HEK293 (cell line): Measurements from ENCODE around the gene PDCD4.

Experiments
- CTCF ChIA-PET: fragments of 350-600 bp; formaldehyde crosslinking; extraction: SDS; loops from one replicate; lab custom pipeline; 2021; ENCODE audit warnings: antibody characterized with exemption; lab: Yijun Ruan, JAX
- POLR2A ChIA-PET: fragments of 300-600 bp; formaldehyde crosslinking; extraction: SDS; loops from one replicate; lab custom pipeline; 2020; ENCODE audit warnings: antibody characterized with exemption, inconsistent platforms; lab: Yijun Ruan, JAX
- H3K27ac ChIP-seq: fragments of 200-500 bp; sonication (Bioruptor generic); 2 replicates; pipeline ENCODE4 v1.5.1; 2014; ENCODE audit warnings: low read depth, low read length, control low read depth, inconsistent platforms; ENCODE audit errors: extremely low read depth
- H3K36me3 ChIP-seq, 2 experiments: fragments of 200-500 bp in 1 of 2; sonication (Bioruptor generic) in 1 of 2; 1 replicate in 1 of 2; 2 replicates in 1 of 2; pipeline ENCODE4 v1.5.1; 2014 to 2017; ENCODE audit warnings: inconsistent platforms in 2 of 2, low read length in 2 of 2; ENCODE audit not compliant: control insufficient read depth in 2 of 2, insufficient read depth in 1 of 2
- H3K4me1 ChIP-seq: fragments of 200-500 bp; sonication (Bioruptor generic); 2 replicates; pipeline ENCODE4 v1.5.1; 2014; ENCODE audit warnings: mild to moderate bottlenecking, low read length, inconsistent platforms; ENCODE audit not compliant: control insufficient read depth, insufficient read depth
- H3K4me3 ChIP-seq: 2 replicates; pipeline ENCODE4 v1.5.1; 2011; ENCODE audit warnings: low read depth, mild to moderate bottlenecking, control low read depth, low read length, moderate library complexity
- H3K9me3 ChIP-seq: fragments of 200-500 bp; sonication (Bioruptor generic); 2 replicates; pipeline ENCODE4 v1.5.1; 2014; ENCODE audit warnings: low read depth, low read length, inconsistent platforms; ENCODE audit not compliant: control insufficient read depth, insufficient read depth
- BCL11B ChIP-seq: fragments of 450-650 bp; formaldehyde crosslinking; IDR thresholded peaks from 2 replicates; pipeline ENCODE4 v1.5.1; 2016; ENCODE audit warnings: low read depth, missing biosample characterization, missing genetic modification characterization
- HOXD13 ChIP-seq: sonication (generic); formaldehyde crosslinking; IDR thresholded peaks from 2 replicates; pipeline ENCODE4 v1.8.0; 2022; ENCODE audit warnings: missing genetic modification reagents, borderline replicate concordance
- IKZF3 ChIP-seq: fragments of 450-650 bp; IDR thresholded peaks from 2 replicates; pipeline ENCODE4 v1.5.0; 2018; ENCODE audit warnings: missing biosample characterization, mild to moderate bottlenecking, missing genetic modification characterization, moderate library complexity
- PRDM1 ChIP-seq: fragments of 450-650 bp; formaldehyde crosslinking; IDR thresholded peaks from 2 replicates; pipeline ENCODE4; 2016; ENCODE audit warnings: missing biosample characterization, missing genetic modification characterization
- PRDM6 ChIP-seq: fragments of 450-650 bp; formaldehyde crosslinking; IDR thresholded peaks from 2 replicates; pipeline ENCODE4 v1.5.1; 2017; ENCODE audit warnings: missing biosample characterization, missing genetic modification characterization
- RBAK ChIP-seq: fragments of 450-650 bp; formaldehyde crosslinking; IDR thresholded peaks from 2 replicates; pipeline ENCODE4 v1.5.1; 2016; ENCODE audit warnings: missing biosample characterization, missing genetic modification characterization
- REST ChIP-seq: fragments of 450-650 bp; formaldehyde crosslinking; IDR thresholded peaks from 2 replicates; pipeline ENCODE4 v1.5.1; 2016; ENCODE audit warnings: missing biosample characterization, missing genetic modification characterization
- ZFP37 ChIP-seq: fragments of 450-650 bp; formaldehyde crosslinking; IDR thresholded peaks from 2 replicates; pipeline ENCODE4 v1.5.1; 2016; ENCODE audit warnings: missing biosample characterization, missing genetic modification characterization
- ZNF404 ChIP-seq: fragments of 450-650 bp; formaldehyde crosslinking; IDR thresholded peaks from 2 replicates; pipeline ENCODE4 v1.5.1; 2017; ENCODE audit warnings: missing biosample characterization, missing genetic modification characterization
- ZNF548 ChIP-seq: fragments of 450-650 bp; formaldehyde crosslinking; IDR thresholded peaks from 2 replicates; pipeline ENCODE4 v1.5.1; 2016; ENCODE audit warnings: missing biosample characterization, missing genetic modification characterization
- ZNF558 ChIP-seq: fragments of 450-650 bp; formaldehyde crosslinking; IDR thresholded peaks from 2 replicates; pipeline ENCODE4 v1.5.1; 2016; ENCODE audit warnings: missing biosample characterization, missing genetic modification characterization
- ZNF664 ChIP-seq: fragments of 450-650 bp; formaldehyde crosslinking; IDR thresholded peaks from 2 replicates; pipeline ENCODE4 v1.5.1; 2016; ENCODE audit warnings: missing biosample characterization, missing genetic modification characterization
- ZNF670 ChIP-seq: fragments of 450-650 bp; formaldehyde crosslinking; IDR thresholded peaks from 2 replicates; pipeline ENCODE4 v1.5.1; 2016; ENCODE audit warnings: missing biosample characterization, missing genetic modification characterization, low read depth
- ZNF677 ChIP-seq: fragments of 450-650 bp; IDR thresholded peaks from 2 replicates; pipeline ENCODE4 v1.5.0; 2018; ENCODE audit warnings: missing biosample characterization, mild to moderate bottlenecking, missing genetic modification characterization, moderate library complexity
- ZSCAN4 ChIP-seq: fragments of 450-650 bp; formaldehyde crosslinking; IDR thresholded peaks from 2 replicates; pipeline ENCODE4 v1.5.1; 2017; ENCODE audit warnings: missing biosample characterization, missing genetic modification characterization

PDCD4 gene

GRCh38 chr10:110881905-110882304 lies 10.2 kb downstream of the PDCD4 start:
- POLR2A ChIA-PET, result no interaction called here
- Histone ChIP-seq H3K27ac (no peak overlapping the region), H3K36me3 (peaks cover 63 to 72% of the 10 kb centered on the region in 2 experiments), H3K4me3 (no peak overlapping the region), H3K4me1 (no peaks in the 10 kb centered on the region), H3K9me3 (no peaks in the 10 kb centered on the region)
- TF ChIP-seq ZNF670 (no peak), HOXD13 (CRISPR knock-in tag) (no peak), ZNF677 (tag by site-specific recombination) (no peak), PRDM6 (tag by site-specific recombination) (peak; percentile 66), ZSCAN4 (no peak)
- CTCF ChIA-PET, result interaction anchor here (0.6 to 2.3 kb wide), 6 partner anchors 11 to 193 kb away, joined by 3 to 8 read pairs (median 3); no protein-coding TSS in a partner anchor

- no peaks in the 10 kb centered on the region for H3K4me1 ChIP-seq
- ChIA-PET CTCF (interaction anchor here (0.6 to 1.0 kb wide), 2 partner anchors 10 to 141 kb away, joined by 3 to 4 read pairs; no protein-coding TSS in a partner anchor), POLR2A (no interaction called here)
- no peaks in the 10 kb centered on the region for H3K9me3 ChIP-seq
- TF ChIP-seq REST (tag by site-specific recombination) (peak; percentile 24; the same call in 1 of the 2 replicates), ZNF548 (tag by site-specific recombination) (no peak), ZNF558 (tag by site-specific recombination) (no peak), ZNF404 (tag by site-specific recombination) (no peak), IKZF3 (tag by site-specific recombination) (no peak), BCL11B (tag by site-specific recombination) (no peak), PRDM1 (no peak)
- H3K36me3 ChIP-seq, result peaks cover 67 to 69% of the 10 kb centered on the region in 2 experiments
- no peak overlapping the region for H3K27ac ChIP-seq
- H3K4me3 ChIP-seq, result no peak overlapping the region
Observed at GRCh38 chr10:110883924-110884323, 12.2 kb downstream of the PDCD4 start.

GRCh38 chr10:110885932-110886674 lies 14.4 kb downstream of the PDCD4 start:
- Histone ChIP-seq H3K4me3 (no peak overlapping the region), H3K27ac (no peak overlapping the region), H3K4me1 (no peaks in the 10 kb centered on the region), H3K36me3 (peaks cover 68 to 75% of the 10 kb centered on the region in 2 experiments), H3K9me3 (no peaks in the 10 kb centered on the region)
- ChIA-PET CTCF (interaction anchor here (0.8 to 1.9 kb wide), 3 partner anchors 11 to 524 kb away, joined by 4 to 6 read pairs (median 6); no protein-coding TSS in a partner anchor), POLR2A (no interaction called here)
- TF ChIP-seq PRDM6 (tag by site-specific recombination), result peak; percentile 25; the same call in 1 of the 2 replicates
- TF ChIP-seq ZNF664 (tag by site-specific recombination), result 0 out of 2 replicates have a peak, but pooled peaks have one; percentile 23
- no peak for TF ChIP-seq ZFP37 (tag by site-specific recombination)
- no peak for TF ChIP-seq RBAK (tag by site-specific recombination)
